GM12878 (cell line): ENCODE data around the gene SESN3. TPM values are rescaled to one million over a fixed set of nuclear protein-coding genes. Genes with fewer than 3 reads are reported as not detected.

Source experiments
- ATAC-seq: fragments of 200-7000 bp; cut with Tn5 transposase; 3 replicates; pipeline ENCODE4 v1.9.1; 2020; ENCODE audit warnings: mild to moderate bottlenecking, moderate library complexity
- BruUV-seq: library from RNA; stranded (reverse); fragments of 400-500 nt; replicated peaks from 2 replicates; lab custom pipeline; 2021; lab: Mats Ljungman, UMichigan
- CTCF ChIA-PET: fragments of 300-600 bp; sonication (Branson Sonifier 250); formaldehyde crosslinking; extraction: SDS; loops from one replicate; lab custom pipeline; 2021; ENCODE audit warnings: inconsistent platforms; lab: Yijun Ruan, JAX
- POLR2A ChIA-PET: fragments of 350-600 bp; formaldehyde crosslinking; extraction: SDS; loops from one replicate; lab custom pipeline; 2021; ENCODE audit warnings: inconsistent platforms; lab: Charles Lee
- RAD21 ChIA-PET: fragments of 300-600 bp; sonication (Branson Sonifier 250); formaldehyde crosslinking; loops from one replicate; lab custom pipeline; 2023; ENCODE audit warnings: antibody characterized with exemption; ENCODE audit not compliant: unreplicated experiment; lab: Charles Lee
- SMC1A ChIA-PET: fragments of 300-600 bp; sonication (Branson Sonifier 250); formaldehyde crosslinking; loops from one replicate; lab custom pipeline; 2023; ENCODE audit not compliant: unreplicated experiment, uncharacterized antibody; lab: Charles Lee
- DNase-seq: peaks from one replicate; pipeline ENCODE4 v3.0.0-alpha.2; 2011; ENCODE audit warnings: low read depth, low spot score
- FAIRE-seq: peaks from 3 replicates; lab custom pipeline; 2011; peaks lifted over from hg19 to GRCh38; lab: Jason Lieb, UNC
- H2AFZ ChIP-seq: 2 replicates; pipeline ENCODE4 v1.6.0; 2011; ENCODE audit warnings: low read depth, low read length, control low read depth; ENCODE audit not compliant: control insufficient read depth
- H3K27ac ChIP-seq: 2 replicates; pipeline ENCODE4 v1.5.1; 2011; ENCODE audit warnings: control low read depth; ENCODE audit not compliant: control insufficient read depth, insufficient read depth
- H3K27me3 ChIP-seq, 2 experiments: replicated peaks in 1 of 2; 2 replicates each; pipeline versions ENCODE4 v1.6.0 to v1.6.1; 2011; ENCODE audit warnings: low read length in 1 of 2; ENCODE audit not compliant: control insufficient read depth in 2 of 2, insufficient read depth in 2 of 2
- H3K36me3 ChIP-seq, 2 experiments: 2 replicates each; pipeline ENCODE4 v1.5.1; 2011; ENCODE audit warnings: low read length in 1 of 2; ENCODE audit not compliant: control insufficient read depth in 2 of 2, insufficient read depth in 2 of 2
- H3K4me1 ChIP-seq: 2 replicates; pipeline ENCODE4 v1.6.1; 2011; ENCODE audit warnings: mild to moderate bottlenecking, low read length, moderate library complexity, mixed read lengths; ENCODE audit not compliant: control insufficient read depth, insufficient read depth
- H3K4me2 ChIP-seq: 2 replicates; pipeline ENCODE4 v1.6.0; 2011; ENCODE audit warnings: control low read depth; ENCODE audit not compliant: control insufficient read depth, insufficient read depth
- H3K4me3 ChIP-seq: fragments of 200-600 bp; sonication (generic); 2 replicates; pipeline ENCODE4 v1.5.1; 2016
- H3K79me2 ChIP-seq: 2 replicates; pipeline ENCODE4 v1.6.0; 2011; ENCODE audit warnings: low read length; ENCODE audit not compliant: control insufficient read depth, insufficient read depth
- H3K9ac ChIP-seq: 2 replicates; pipeline ENCODE4 v1.8.0; 2011; ENCODE audit warnings: low read length, control low read depth, mixed read lengths; ENCODE audit not compliant: control insufficient read depth, insufficient read depth
- H3K9me3 ChIP-seq: replicated peaks from 3 replicates; pipeline ENCODE4 v1.5.1; 2011; ENCODE audit warnings: mild to moderate bottlenecking, low read length; ENCODE audit not compliant: control insufficient read depth, insufficient read depth
- H4K20me1 ChIP-seq: 2 replicates; pipeline ENCODE4 v1.6.0; 2011; ENCODE audit not compliant: control insufficient read depth, insufficient read depth
- ASH2L ChIP-seq: fragments of 300-600, 200-600 bp; sonication (generic); IDR thresholded peaks from 2 replicates; pipeline ENCODE4 v1.6.1; 2017; ENCODE audit warnings: low read depth, mild to moderate bottlenecking, borderline replicate concordance
- CHD1 ChIP-seq: IDR thresholded peaks from 2 replicates; pipeline ENCODE4 v1.6.1; 2012; ENCODE audit warnings: low read depth, low read length, improper control_type of control experiment
- CREM ChIP-seq: IDR thresholded peaks from 2 replicates; pipeline ENCODE4 v1.6.1; 2014; ENCODE audit warnings: antibody characterized with exemption, low read depth
- ESRRA ChIP-seq: IDR thresholded peaks from 2 replicates; pipeline ENCODE4 v1.6.1; 2012; ENCODE audit warnings: mild to moderate bottlenecking, low read length, improper control_type of control experiment
- HCFC1 ChIP-seq: fragments of 150-350 bp; IDR thresholded peaks from 2 replicates; pipeline ENCODE4 v1.6.1; 2014; ENCODE audit warnings: low read length
- HDGF ChIP-seq: fragments of 450-650 bp; IDR thresholded peaks from 2 replicates; pipeline ENCODE4 v1.6.1; 2016; ENCODE audit warnings: antibody characterized with exemption
- MTA2 ChIP-seq: fragments of 450-650 bp; IDR thresholded peaks from 2 replicates; pipeline ENCODE4 v1.6.1; 2016; ENCODE audit warnings: low read depth, mild to moderate bottlenecking, moderate library complexity
- MTA3 ChIP-seq: IDR thresholded peaks from 2 replicates; pipeline ENCODE4 v1.6.1; 2012; ENCODE audit warnings: low read length, inconsistent platforms, borderline replicate concordance
- NFYB ChIP-seq: IDR thresholded peaks from 2 replicates; pipeline ENCODE4 v1.6.1; 2011; ENCODE audit warnings: low read depth, mild to moderate bottlenecking, low read length, improper control_type of control experiment, moderate library complexity; ENCODE audit not compliant: insufficient read depth
- NR2C2 ChIP-seq: IDR thresholded peaks from 2 replicates; pipeline ENCODE4 v1.6.1; 2011; ENCODE audit warnings: borderline replicate concordance, low read depth; ENCODE audit not compliant: control insufficient read depth, insufficient read length
- POU2F2 ChIP-seq: IDR thresholded peaks from 3 replicates; pipeline ENCODE4 v1.6.1; 2011; ENCODE audit warnings: low read depth, mild to moderate bottlenecking, low read length, borderline replicate concordance
- RB1 ChIP-seq: fragments of 450-650 bp; formaldehyde crosslinking; IDR thresholded peaks from 2 replicates; pipeline ENCODE4 v1.6.1; 2017; ENCODE audit warnings: mild to moderate bottlenecking, borderline replicate concordance
- ZNF207 ChIP-seq: fragments of 450-650 bp; IDR thresholded peaks from 2 replicates; pipeline ENCODE4 v1.6.1; 2014; ENCODE audit warnings: antibody characterized with exemption, mild to moderate bottlenecking, borderline replicate concordance
- ZNF274 ChIP-seq: IDR thresholded peaks from one replicate; pipeline ENCODE4 v1.8.0; 2011; ENCODE audit not compliant: insufficient read length, insufficient read depth
- WGBS: methylation state at CpG from one replicate; pipeline ENCODE4 v1.1.6; 2016; ENCODE audit warnings: low lambda C conversion rate; ENCODE audit not compliant: insufficient replicate concordance, insufficient coverage; ENCODE audit errors: missing lambda C conversion rate; 5-methylcytosine and 5-hydroxymethylcytosine counted together
- in situ Hi-C: fragments of 300-500 bp; cut with MboI; formaldehyde crosslinking; loops from 9 replicates; pipeline ENCODE4 v1.14.3; 2018; ENCODE audit warnings: mixed read lengths
- intact Hi-C: fragments of 100-400 bp; cut with micrococcal nuclease; formaldehyde crosslinking; loops from one replicate; pipeline ENCODE4 v1.14.2; 2022; ENCODE audit not compliant: unreplicated experiment
- polyA plus RNA-seq, 11 experiments: library from polyadenylated mRNA; depleted of rRNA in 4 of 11; unstranded in 6 of 11; stranded (reverse) in 5 of 11; fragments of >200 nt; fragmentation: Nextera tagmentation in 4 of 11; fragmentation: Illumina TruSeq in 1 of 11; extraction: Ambion mirVana in 4 of 11; extraction: Trizol in 1 of 11; gene quantifications; 1 replicate in 1 of 11; 2 replicates in 10 of 11; pipeline versions ENCODE4 v1.2.1 to v1.2.3, GENCODE V29; 2011 to 2016; ENCODE audit warnings: inconsistent platforms in 2 of 11, missing spikeins in 2 of 11, low read depth in 1 of 11
- total RNA-seq, 4 experiments: library from RNA; depleted of rRNA in 3 of 4; stranded (reverse); fragments of >200 nt in 3 of 4; fragmentation: Illumina TruSeq in 1 of 4; extraction: Trizol in 1 of 4; gene quantifications; 2 replicates each; pipeline versions ENCODE4 v1.2.1 to v1.2.3, GENCODE V29; 2013 to 2021
- TF ChIP-seq, protein P1 (sequence below): fragments of 450-650 bp; IDR thresholded peaks from 2 replicates; pipeline ENCODE4 v1.6.1; 2016; ENCODE audit warnings: mild to moderate bottlenecking
- TF ChIP-seq, protein P2 (sequence below): fragments of 450-650 bp; IDR thresholded peaks from 2 replicates; pipeline ENCODE4 v1.6.1; 2018; ENCODE audit warnings: borderline replicate concordance, mild to moderate bottlenecking; ENCODE audit not compliant: partially characterized antibody

The SESN3 gene
- total and polyA plus RNA-seq, 10 of the 15 experiments (the other 5 are each of a cell fraction or from before 2014, with no cell fraction given): 0.64 to 6.7 (median 3.0) TPM

DNA sequence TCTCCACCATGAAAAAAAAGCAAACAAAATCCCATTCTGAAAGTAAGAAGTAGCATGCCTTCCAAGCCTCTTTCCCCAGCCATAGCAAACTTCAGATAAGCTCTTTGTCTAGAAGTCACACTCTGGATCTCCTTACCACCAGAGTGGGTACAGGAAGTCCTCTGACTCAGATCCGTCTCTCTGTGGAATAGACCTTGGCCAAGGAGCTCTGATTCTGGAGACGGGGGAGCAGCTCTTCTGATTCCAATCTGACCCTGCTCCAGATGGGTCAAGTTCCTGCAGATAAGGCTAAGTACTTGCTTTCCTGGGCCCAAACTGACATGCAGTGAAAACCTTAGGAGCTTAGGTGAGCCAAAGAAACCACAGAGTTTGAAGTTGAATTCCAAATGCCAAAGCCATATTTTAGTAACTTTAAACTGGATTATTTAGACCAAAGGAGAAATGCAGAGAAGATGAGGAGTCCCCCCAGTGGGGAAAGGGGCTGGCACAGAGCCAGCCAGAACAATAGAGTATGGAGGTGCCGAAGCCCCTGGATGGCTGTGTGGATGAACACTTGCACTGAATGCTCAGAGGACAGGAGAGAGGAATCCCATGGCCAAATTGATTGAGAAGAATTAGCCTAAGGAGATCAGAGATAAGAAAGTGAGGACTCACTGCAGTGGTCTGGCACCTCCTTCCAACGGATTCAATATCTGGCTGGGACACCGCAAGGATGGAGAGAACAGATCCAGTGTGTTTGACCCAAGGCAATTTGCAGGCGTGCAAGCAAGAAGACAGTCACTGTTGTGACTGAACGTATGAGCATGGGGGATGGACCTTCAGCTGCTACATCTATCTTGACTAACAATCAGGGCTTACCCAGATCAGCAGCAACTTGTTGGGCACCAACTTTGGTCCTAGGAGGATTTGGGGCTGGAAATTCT, 86.4 kb downstream of the SESN3 start:
- H2AFZ ChIP-seq: no peak overlapping the region
- in situ Hi-C loops: no loop called here
- no peak for TF ChIP-seq ASH2L
- TF ChIP-seq HDGF: no peak
- TF ChIP-seq RB1: no peak
- no peak for TF ChIP-seq CREM
- TF ChIP-seq, protein P1, sequence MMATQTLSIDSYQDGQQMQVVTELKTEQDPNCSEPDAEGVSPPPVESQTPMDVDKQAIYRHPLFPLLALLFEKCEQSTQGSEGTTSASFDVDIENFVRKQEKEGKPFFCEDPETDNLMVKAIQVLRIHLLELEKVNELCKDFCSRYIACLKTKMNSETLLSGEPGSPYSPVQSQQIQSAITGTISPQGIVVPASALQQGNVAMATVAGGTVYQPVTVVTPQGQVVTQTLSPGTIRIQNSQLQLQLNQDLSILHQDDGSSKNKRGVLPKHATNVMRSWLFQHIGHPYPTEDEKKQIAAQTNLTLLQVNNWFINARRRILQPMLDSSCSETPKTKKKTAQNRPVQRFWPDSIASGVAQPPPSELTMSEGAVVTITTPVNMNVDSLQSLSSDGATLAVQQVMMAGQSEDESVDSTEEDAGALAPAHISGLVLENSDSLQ: no peak
- TF ChIP-seq ESRRA: no peak
- TF ChIP-seq ZNF207: no peak
- no peak for TF ChIP-seq MTA3
- TF ChIP-seq ZNF274: no peak
- no peak for TF ChIP-seq NFYB
- TF ChIP-seq MTA2: no peak
- TF ChIP-seq POU2F2: no peak
- no peak for TF ChIP-seq CHD1
- no peak for TF ChIP-seq NR2C2
- no peak for TF ChIP-seq HCFC1
- TF ChIP-seq, protein P2, sequence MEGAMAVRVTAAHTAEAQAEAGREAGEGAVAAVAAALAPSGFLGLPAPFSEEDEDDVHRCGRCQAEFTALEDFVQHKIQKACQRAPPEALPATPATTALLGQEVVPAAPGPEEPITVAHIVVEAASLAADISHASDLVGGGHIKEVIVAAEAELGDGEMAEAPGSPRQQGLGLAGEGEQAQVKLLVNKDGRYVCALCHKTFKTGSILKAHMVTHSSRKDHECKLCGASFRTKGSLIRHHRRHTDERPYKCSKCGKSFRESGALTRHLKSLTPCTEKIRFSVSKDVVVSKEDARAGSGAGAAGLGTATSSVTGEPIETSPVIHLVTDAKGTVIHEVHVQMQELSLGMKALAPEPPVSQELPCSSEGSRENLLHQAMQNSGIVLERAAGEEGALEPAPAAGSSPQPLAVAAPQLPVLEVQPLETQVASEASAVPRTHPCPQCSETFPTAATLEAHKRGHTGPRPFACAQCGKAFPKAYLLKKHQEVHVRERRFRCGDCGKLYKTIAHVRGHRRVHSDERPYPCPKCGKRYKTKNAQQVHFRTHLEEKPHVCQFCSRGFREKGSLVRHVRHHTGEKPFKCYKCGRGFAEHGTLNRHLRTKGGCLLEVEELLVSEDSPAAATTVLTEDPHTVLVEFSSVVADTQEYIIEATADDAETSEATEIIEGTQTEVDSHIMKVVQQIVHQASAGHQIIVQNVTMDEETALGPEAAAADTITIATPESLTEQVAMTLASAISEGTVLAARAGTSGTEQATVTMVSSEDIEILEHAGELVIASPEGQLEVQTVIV: no peak
- H4K20me1 ChIP-seq: no peaks in the 10 kb centered on the region
- ChIA-PET SMC1A (interaction anchor here (0.7 to 12.5 kb wide), 3 partner anchors 42 to 575 kb away, joined by 3 to 158 read pairs (median 4); partner anchors contain the start of gene SRSF8), CTCF (interaction anchor here (0.7 to 24.1 kb wide), 5 partner anchors 10 to 620 kb away, joined by 3 to 459 read pairs (median 3); partner anchors contain the start of gene SRSF8), RAD21 (interaction anchor here (3.2 kb wide), 1 partner anchor 74 kb away, joined by 11 read pairs; no protein-coding TSS in a partner anchor), POLR2A (interaction anchor here (1.6 kb wide), 1 partner anchor 74 kb away, joined by 3 read pairs; no protein-coding TSS in a partner anchor)
- FAIRE-seq (no peak), DNase-seq (no peak), ATAC-seq (no peak)
- no peak overlapping the region for H3K4me3 ChIP-seq
- no peak overlapping the region for H3K9ac ChIP-seq
- no peak overlapping the region for H3K4me2 ChIP-seq
- intact Hi-C loops: no loop called here
- no TSS peak for BruUV-seq
- H3K9me3 ChIP-seq: no peaks in the 10 kb centered on the region
- H3K79me2 ChIP-seq: no peaks in the 10 kb centered on the region
- H3K27ac ChIP-seq: no peak overlapping the region
- no peaks in the 10 kb centered on the region for H3K36me3 ChIP-seq
- WGBS: 40% methylated on average over 7 of the region's 7 CpGs
- 0 out of 4 replicates have a peak, but pooled peaks cover 0 to 2% of the 10 kb centered on the region in 2 experiments for H3K27me3 ChIP-seq
- no peaks in the 10 kb centered on the region for H3K4me1 ChIP-seq
